ENCODE measurements around the gene NR1I3. TPM values are rescaled to one million over a fixed set of nuclear protein-coding genes. Genes with fewer than 3 reads are reported as not detected.

The NR1I3 gene
- polyA plus RNA-seq, 2 of the 4 experiments (the other 2 are of a cell fraction), result not detected

DNA sequence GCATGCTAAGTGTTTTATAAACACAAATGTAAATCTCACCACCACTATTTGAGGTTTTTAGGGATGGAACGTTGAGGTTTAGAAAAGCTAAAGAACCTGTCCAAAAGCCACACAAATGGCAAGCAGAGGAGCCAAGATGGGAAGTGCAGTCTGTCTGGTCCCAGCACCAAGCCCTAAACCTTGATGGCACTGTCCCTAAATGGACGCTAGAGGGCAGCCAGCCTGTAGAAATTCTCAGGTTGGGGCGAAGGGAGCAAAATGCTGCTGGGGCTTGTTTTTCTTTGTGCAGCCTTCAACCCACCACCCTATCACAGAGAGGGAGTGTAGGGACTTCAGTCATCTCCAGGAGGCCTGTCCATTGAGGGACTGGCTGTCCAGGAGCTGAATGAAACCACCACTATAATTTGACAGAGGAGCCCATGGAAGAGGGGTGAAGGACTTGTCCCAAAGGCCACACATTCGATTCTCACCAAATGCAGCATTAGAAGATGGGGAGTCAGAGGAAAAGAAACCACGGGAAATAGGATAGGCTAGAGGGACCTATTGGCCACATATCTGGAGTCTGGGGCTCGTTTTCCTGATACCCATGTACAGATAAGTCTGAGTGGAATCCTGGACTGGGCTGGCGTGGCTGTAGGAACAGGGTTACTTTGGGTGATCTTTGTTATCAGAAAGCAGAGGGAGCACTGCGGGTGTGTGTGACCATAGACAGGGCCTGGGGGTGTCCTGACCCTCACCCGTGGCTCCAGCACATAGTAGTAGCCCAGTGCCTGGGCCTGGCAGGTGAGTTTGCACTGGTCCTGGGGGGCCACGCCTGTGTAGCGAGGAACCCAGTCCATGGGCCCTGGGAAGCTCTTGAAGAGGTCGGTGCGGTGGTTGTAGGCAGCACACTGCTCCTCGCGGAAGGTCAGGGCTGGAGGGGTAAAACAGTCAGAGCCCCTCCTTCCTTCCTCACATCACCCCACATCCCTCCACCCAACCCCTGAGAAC is 45.2 kb downstream of the NR1I3 start:
- no peak overlapping the region for H3K27ac ChIP-seq
- WGBS (ENCODE audit: missing lambda C conversion rate), result 44% methylated on average over 13 of the region's 15 CpGs
- H3K4me3 ChIP-seq, result no peak overlapping the region
- no peak overlapping the region for H3K4me2 ChIP-seq
- H3K9me3 ChIP-seq, result no peaks in the 10 kb centered on the region
- peak; percentile 72 to 84 for DNase-seq (ENCODE audit: low read depth in 1 of 2, low spot score in 1 of 2)
- ChIA-PET CTCF (interaction anchor here (0.6 to 7.8 kb wide), 31 partner anchors 11 to 202 kb away, joined by 3 to 93 read pairs (median 4); partner anchors contain the start of genes APOA2, CFAP126, NDUFS2 and PPOX), POLR2A (no interaction called here)
- ATAC-seq, result peak; percentile 88 to 93
- H3K4me1 ChIP-seq, result no peaks in the 10 kb centered on the region
- FAIRE-seq, result peak; percentile 65
- no peak for TF ChIP-seq FOSB (CRISPR knock-in tag; IDR thresholded peaks at IDR 0.05)
- TF ChIP-seq SMC3 (IDR thresholded peaks at IDR 0.05), result peak; percentile 66
- TF ChIP-seq EHF (CRISPR knock-in tag; IDR thresholded peaks at IDR 0.05), result no peak
- no peak for TF ChIP-seq TFCP2L1 (CRISPR knock-in tag; IDR thresholded peaks at IDR 0.05)
- peak; percentile 62 to 73 for TF ChIP-seq RAD21 (conservative IDR thresholded peaks at IDR 0.05 in 1 of 2, IDR thresholded peaks at IDR 0.05 in 1 of 2)
- TF ChIP-seq, protein P1, sequence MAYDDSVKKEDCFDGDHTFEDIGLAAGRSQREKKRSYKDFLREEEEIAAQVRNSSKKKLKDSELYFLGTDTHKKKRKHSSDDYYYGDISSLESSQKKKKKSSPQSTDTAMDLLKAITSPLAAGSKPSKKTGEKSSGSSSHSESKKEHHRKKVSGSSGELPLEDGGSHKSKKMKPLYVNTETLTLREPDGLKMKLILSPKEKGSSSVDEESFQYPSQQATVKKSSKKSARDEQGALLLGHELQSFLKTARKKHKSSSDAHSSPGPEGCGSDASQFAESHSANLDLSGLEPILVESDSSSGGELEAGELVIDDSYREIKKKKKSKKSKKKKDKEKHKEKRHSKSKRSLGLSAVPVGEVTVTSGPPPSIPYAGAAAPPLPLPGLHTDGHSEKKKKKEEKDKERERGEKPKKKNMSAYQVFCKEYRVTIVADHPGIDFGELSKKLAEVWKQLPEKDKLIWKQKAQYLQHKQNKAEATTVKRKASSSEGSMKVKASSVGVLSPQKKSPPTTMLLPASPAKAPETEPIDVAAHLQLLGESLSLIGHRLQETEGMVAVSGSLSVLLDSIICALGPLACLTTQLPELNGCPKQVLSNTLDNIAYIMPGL (CRISPR knock-in tag; IDR thresholded peaks at IDR 0.05; ENCODE audit: borderline replicate concordance), result no peak
- TF ChIP-seq MAZ (IDR thresholded peaks at IDR 0.05; ENCODE audit: borderline replicate concordance, low read depth, low read length), result no peak
- TF ChIP-seq RNF2 (IDR thresholded peaks at IDR 0.05; ENCODE audit: borderline replicate concordance, low read depth), result no peak
- TF ChIP-seq, protein P2, sequence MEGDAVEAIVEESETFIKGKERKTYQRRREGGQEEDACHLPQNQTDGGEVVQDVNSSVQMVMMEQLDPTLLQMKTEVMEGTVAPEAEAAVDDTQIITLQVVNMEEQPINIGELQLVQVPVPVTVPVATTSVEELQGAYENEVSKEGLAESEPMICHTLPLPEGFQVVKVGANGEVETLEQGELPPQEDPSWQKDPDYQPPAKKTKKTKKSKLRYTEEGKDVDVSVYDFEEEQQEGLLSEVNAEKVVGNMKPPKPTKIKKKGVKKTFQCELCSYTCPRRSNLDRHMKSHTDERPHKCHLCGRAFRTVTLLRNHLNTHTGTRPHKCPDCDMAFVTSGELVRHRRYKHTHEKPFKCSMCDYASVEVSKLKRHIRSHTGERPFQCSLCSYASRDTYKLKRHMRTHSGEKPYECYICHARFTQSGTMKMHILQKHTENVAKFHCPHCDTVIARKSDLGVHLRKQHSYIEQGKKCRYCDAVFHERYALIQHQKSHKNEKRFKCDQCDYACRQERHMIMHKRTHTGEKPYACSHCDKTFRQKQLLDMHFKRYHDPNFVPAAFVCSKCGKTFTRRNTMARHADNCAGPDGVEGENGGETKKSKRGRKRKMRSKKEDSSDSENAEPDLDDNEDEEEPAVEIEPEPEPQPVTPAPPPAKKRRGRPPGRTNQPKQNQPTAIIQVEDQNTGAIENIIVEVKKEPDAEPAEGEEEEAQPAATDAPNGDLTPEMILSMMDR (IDR thresholded peaks at IDR 0.05), result peak; percentile 81

DNA sequence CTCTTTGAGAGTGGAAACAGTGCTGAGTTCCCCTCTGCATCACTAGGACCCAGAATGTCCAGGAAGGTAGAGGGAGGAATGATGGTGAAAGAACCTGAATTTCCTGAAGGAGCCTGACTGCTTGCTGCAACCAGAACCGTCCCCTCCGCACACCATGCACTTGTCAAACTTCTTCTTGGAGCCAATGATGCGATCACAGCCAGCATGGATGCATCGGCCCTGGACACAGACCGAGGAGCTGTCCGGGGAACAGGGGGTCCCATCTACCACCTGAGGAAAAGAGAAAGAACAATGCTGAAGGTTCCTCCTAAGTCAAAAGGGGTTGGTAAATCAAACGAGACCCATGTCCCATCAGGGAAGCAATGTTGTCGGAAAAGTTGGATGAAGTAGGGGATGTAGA is 46.0 kb downstream of the NR1I3 start:
- ChIA-PET POLR2A (no interaction called here), CTCF (interaction anchor here (0.6 to 7.8 kb wide), 29 partner anchors 11 to 196 kb away, joined by 3 to 93 read pairs (median 5); partner anchors contain the start of genes APOA2, CFAP126, FCER1G and NDUFS2)
- WGBS (ENCODE audit: missing lambda C conversion rate), result 25% methylated on average over 8 of the region's 8 CpGs
- TF ChIP-seq, protein P3, sequence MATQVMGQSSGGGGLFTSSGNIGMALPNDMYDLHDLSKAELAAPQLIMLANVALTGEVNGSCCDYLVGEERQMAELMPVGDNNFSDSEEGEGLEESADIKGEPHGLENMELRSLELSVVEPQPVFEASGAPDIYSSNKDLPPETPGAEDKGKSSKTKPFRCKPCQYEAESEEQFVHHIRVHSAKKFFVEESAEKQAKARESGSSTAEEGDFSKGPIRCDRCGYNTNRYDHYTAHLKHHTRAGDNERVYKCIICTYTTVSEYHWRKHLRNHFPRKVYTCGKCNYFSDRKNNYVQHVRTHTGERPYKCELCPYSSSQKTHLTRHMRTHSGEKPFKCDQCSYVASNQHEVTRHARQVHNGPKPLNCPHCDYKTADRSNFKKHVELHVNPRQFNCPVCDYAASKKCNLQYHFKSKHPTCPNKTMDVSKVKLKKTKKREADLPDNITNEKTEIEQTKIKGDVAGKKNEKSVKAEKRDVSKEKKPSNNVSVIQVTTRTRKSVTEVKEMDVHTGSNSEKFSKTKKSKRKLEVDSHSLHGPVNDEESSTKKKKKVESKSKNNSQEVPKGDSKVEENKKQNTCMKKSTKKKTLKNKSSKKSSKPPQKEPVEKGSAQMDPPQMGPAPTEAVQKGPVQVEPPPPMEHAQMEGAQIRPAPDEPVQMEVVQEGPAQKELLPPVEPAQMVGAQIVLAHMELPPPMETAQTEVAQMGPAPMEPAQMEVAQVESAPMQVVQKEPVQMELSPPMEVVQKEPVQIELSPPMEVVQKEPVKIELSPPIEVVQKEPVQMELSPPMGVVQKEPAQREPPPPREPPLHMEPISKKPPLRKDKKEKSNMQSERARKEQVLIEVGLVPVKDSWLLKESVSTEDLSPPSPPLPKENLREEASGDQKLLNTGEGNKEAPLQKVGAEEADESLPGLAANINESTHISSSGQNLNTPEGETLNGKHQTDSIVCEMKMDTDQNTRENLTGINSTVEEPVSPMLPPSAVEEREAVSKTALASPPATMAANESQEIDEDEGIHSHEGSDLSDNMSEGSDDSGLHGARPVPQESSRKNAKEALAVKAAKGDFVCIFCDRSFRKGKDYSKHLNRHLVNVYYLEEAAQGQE (IDR thresholded peaks at IDR 0.05), result no peak
- TF ChIP-seq POLR2AphosphoS2 (conservative IDR thresholded peaks at IDR 0.05; ENCODE audit: low read length), result no peak
- no peak for TF ChIP-seq ZSCAN20 (CRISPR knock-in tag; IDR thresholded peaks at IDR 0.05)
- no peak for TF ChIP-seq HEYL (CRISPR knock-in tag; IDR thresholded peaks at IDR 0.05)
- TF ChIP-seq, protein P1 (CRISPR knock-in tag; IDR thresholded peaks at IDR 0.05; ENCODE audit: borderline replicate concordance), result no peak
- no peak for TF ChIP-seq RAD21 (conservative IDR thresholded peaks at IDR 0.05 in 1 of 2, IDR thresholded peaks at IDR 0.05 in 1 of 2)
- TF ChIP-seq FOSB (CRISPR knock-in tag; IDR thresholded peaks at IDR 0.05), result no peak
- TF ChIP-seq PHF8 (IDR thresholded peaks at IDR 0.05; ENCODE audit: borderline replicate concordance, low read depth), result no peak
- H3K4me3 ChIP-seq, result no peak overlapping the region
- H3K4me1 ChIP-seq, result no peaks in the 10 kb centered on the region
- DNase-seq (ENCODE audit: low read depth in 1 of 2, low spot score in 1 of 2), result no peak
- no peak overlapping the region for H3K4me2 ChIP-seq
- H3K9me3 ChIP-seq, result no peaks in the 10 kb centered on the region
- no peak for ATAC-seq
- no peak overlapping the region for H3K27ac ChIP-seq
- no peak for FAIRE-seq
